GM23248 (cell line): ENCODE data around the gene PKN3.

Experiments used
- EZH2 ChIP-seq: fragments of 200-600 bp; sonication (generic); IDR thresholded peaks from 2 replicates; pipeline ENCODE4 v1.6.1; 2018; ENCODE audit warnings: antibody characterized with exemption, mild to moderate bottlenecking; ENCODE audit not compliant: insufficient read depth, poor library complexity, severe bottlenecking
- EZH2phosphoT487 ChIP-seq: fragments of 200-600 bp; sonication (generic); IDR thresholded peaks from 2 replicates; pipeline ENCODE4 v1.6.1; 2018; ENCODE audit warnings: antibody characterized with exemption, moderate library complexity, mild to moderate bottlenecking, low read depth; ENCODE audit not compliant: insufficient read depth

- TF ChIP-seq EZH2: no peak
- TF ChIP-seq EZH2phosphoT487: no peak
Measured at GRCh38 chr9:128750926-128751595, 48.8 kb downstream of the PKN3 start.
